Right lobe of liver (tissue), 6 donors: ENCODE measurements around the gene FAM53A. TPM values are rescaled to one million over a fixed set of nuclear protein-coding genes. Genes with fewer than 3 reads are reported as not detected.

Experiments used
- ATAC-seq, 4 donors: fragments of 200-7000 bp; cut with Tn5 transposase; one replicate each; pipeline ENCODE4 v1.9.1; 2020; ENCODE audit warnings: mild to moderate bottlenecking in 4 of 4, moderate library complexity in 4 of 4
- DNase-seq, 3 donors: peaks; one replicate each; pipeline ENCODE4 v3.0.0-alpha.2; 2020
- H3K27ac ChIP-seq, 3 donors: fragments of 200-600 bp; one replicate each; pipeline ENCODE4 v1.8.0; 2022
- H3K27me3 ChIP-seq, 2 donors: fragments of 200-600 bp; one replicate each; pipeline ENCODE4 v1.8.0; 2022
- H3K36me3 ChIP-seq, 4 donors: fragments of 200-600 bp; sonication (generic) in 1 of 4; one replicate each; pipeline versions ENCODE4 v1.5.1 to v1.8.0; 2017 to 2022; ENCODE audit warnings: control low read depth in 1 of 4
- H3K4me1 ChIP-seq, 4 donors: fragments of 200-600 bp; sonication (generic) in 1 of 4; one replicate each; pipeline versions ENCODE4 v1.5.1 to v1.8.0; 2017 to 2022; ENCODE audit warnings: control low read depth in 1 of 4
- H3K4me3 ChIP-seq, 3 donors: fragments of 200-600 bp; one replicate each; pipeline ENCODE4 v1.8.0; 2022
- H3K9me3 ChIP-seq, 4 donors: fragments of 200-600 bp; sonication (generic) in 1 of 4; one replicate each; pipeline versions ENCODE4 v1.5.1 to v1.8.0; 2017 to 2022; ENCODE audit warnings: control low read depth in 1 of 4
- POLR2A ChIP-seq: fragments of 450-650 bp; IDR thresholded peaks from one replicate; pipeline ENCODE4 v1.6.1; 2017; ENCODE audit warnings: antibody characterized with exemption, mild to moderate bottlenecking
- WGBS: methylation state at CpG from one replicate; pipeline ENCODE4 v1.1.6; 2018; ENCODE audit warnings: low coverage, low lambda C conversion rate; ENCODE audit not compliant: insufficient coverage; ENCODE audit errors: missing lambda C conversion rate; 5-methylcytosine and 5-hydroxymethylcytosine counted together
- intact Hi-C, 2 donors: fragments of 100-400 bp; cut with DNase I; formaldehyde crosslinking; loops; one replicate each; pipeline versions ENCODE4 v1.11.2 to v1.14.1; 2022
- total RNA-seq, 6 experiments: library from RNA; depleted of rRNA in 2 of 6; stranded (reverse); fragments of >200 nt in 2 of 6; fragmentation: NEBNext Ultra II Directional in 3 of 6; extraction: Animal tissue kit (Norgen Biotek cat#: 25700) in 3 of 6; gene quantifications; one replicate each; pipeline versions ENCODE4 v1.1.0 to v1.2.4, GENCODE V29; 2016 to 2023
- TF ChIP-seq, protein P1 (sequence below), 4 donors: fragments of 200-600 bp in 3 of 4; fragments of 450-650 bp in 1 of 4; IDR thresholded peaks; one replicate each; pipeline versions ENCODE4 v1.5.1 to v1.8.0; 2016 to 2022; ENCODE audit warnings: antibody characterized with exemption in 4 of 4, mild to moderate bottlenecking in 2 of 4
- donor health status: DM: no; HTN: yes; CAD: no.
- donor health status: DM: no; HTN: no; CAD: no.
- donor health status: DM: no; HTN: no; CAD: no.
- donor health status: DM: no; HTN: yes; CAD: no.
- donor health status: DM: no; HTN: yes; CAD: no.

Gene FAM53A
- total RNA-seq, 6 experiments from 2014 or later = 0.56 to 3.5 (median 0.74) TPM

GRCh38 chr4:1629699-1630083 is 54.4 kb downstream of the FAM53A start:
- Histone ChIP-seq H3K36me3 (no peaks in the 10 kb centered on the region), H3K27ac (no peak overlapping the region), H3K4me1 (no peaks in the 10 kb centered on the region), H3K4me3 (no peak overlapping the region), H3K9me3 (no peaks in the 10 kb centered on the region), H3K27me3 (no peaks in the 10 kb centered on the region)
- TF ChIP-seq, protein P1, sequence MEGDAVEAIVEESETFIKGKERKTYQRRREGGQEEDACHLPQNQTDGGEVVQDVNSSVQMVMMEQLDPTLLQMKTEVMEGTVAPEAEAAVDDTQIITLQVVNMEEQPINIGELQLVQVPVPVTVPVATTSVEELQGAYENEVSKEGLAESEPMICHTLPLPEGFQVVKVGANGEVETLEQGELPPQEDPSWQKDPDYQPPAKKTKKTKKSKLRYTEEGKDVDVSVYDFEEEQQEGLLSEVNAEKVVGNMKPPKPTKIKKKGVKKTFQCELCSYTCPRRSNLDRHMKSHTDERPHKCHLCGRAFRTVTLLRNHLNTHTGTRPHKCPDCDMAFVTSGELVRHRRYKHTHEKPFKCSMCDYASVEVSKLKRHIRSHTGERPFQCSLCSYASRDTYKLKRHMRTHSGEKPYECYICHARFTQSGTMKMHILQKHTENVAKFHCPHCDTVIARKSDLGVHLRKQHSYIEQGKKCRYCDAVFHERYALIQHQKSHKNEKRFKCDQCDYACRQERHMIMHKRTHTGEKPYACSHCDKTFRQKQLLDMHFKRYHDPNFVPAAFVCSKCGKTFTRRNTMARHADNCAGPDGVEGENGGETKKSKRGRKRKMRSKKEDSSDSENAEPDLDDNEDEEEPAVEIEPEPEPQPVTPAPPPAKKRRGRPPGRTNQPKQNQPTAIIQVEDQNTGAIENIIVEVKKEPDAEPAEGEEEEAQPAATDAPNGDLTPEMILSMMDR (IDR thresholded peaks at IDR 0.05) = no peak
- no peak for TF ChIP-seq POLR2A
- intact Hi-C loops = loop anchor here (5.0 to 10.0 kb wide), 2 partner anchors 265 to 277 kb away; no protein-coding TSS in a partner anchor
- WGBS = 66% methylated on average over 5 of the region's 10 CpGs
- no peak for ATAC-seq
- DNase-seq = no peak

GRCh38 chr4:1628892-1629698 is 55.0 kb downstream of the FAM53A start:
- DNase-seq (peak; percentile 61 to 72 (median 66)), ATAC-seq (peak; percentile 69 to 89 (median 85))
- TF ChIP-seq, protein P1 (IDR thresholded peaks at IDR 0.05) = peak; percentile 88 to 98 (median 95)
- TF ChIP-seq POLR2A = no peak
- Histone ChIP-seq H3K9me3 (no peaks in the 10 kb centered on the region), H3K4me1 (no peaks in the 10 kb centered on the region), H3K27me3 (no peaks in the 10 kb centered on the region), H3K36me3 (no peaks in the 10 kb centered on the region), H3K27ac (no peak overlapping the region), H3K4me3 (no peak overlapping the region)
- intact Hi-C loops = loop anchor here (5.0 to 10.0 kb wide), 2 partner anchors 264 to 277 kb away; no protein-coding TSS in a partner anchor
- WGBS = 30% methylated on average over 5 of the region's 25 CpGs

DNA sequence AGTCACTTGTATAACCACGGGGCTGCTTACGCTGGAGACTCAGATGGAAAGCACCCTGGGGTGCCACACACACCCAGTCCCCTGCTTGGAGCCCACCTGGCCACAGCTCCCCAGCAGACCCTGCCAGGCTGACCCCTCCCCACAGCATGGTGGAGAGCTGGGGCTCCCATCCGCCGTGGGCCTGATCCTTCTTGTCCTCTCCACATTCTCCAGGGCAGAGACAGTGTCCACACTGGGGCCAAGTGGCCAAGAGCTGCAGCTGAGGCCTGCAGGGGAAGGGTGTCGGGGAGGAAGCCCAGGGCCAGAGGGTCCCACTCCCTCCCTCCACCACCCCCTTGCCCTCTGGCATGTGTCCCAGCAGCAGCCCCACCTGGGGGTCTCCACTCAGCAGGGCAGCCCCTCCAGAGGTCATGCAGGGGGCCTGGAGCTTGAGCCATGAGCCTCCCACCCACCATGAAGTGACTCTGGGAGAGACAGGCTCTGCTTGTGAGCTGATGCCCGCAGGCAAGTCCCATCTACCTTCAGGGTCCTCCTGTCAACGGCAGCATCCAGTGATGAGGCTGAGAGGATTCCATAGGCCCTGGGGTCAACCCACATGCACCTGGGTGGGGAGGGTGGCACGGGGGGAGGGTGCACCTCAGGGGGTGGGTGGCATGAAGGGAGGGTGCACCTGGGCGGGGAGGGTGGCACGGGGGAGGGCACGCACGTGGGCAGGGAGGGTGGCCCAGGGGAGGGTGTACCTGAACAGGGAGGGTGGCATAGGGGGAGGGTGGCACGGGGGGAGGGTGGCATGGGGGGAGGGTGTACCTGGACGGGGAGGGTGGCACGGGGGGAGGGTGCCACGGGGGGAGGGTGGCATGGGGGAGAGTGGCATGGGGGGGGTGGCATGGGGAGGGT is 56.4 kb downstream of the FAM53A start:
- H3K4me1 ChIP-seq = no peaks in the 10 kb centered on the region
- H3K36me3 ChIP-seq = no peaks in the 10 kb centered on the region
- TF ChIP-seq POLR2A = no peak
- TF ChIP-seq, protein P1 (IDR thresholded peaks at IDR 0.05) = no peak
- H3K27ac ChIP-seq = no peak overlapping the region
- H3K9me3 ChIP-seq = no peaks in the 10 kb centered on the region
- intact Hi-C loops = loop anchor here (5.0 to 10.0 kb wide), 2 partner anchors 263 to 275 kb away; no protein-coding TSS in a partner anchor
- 78% methylated on average over 9 of the region's 16 CpGs for WGBS
- H3K4me3 ChIP-seq = no peak overlapping the region
- ATAC-seq = no peak
- H3K27me3 ChIP-seq = no peaks in the 10 kb centered on the region
- DNase-seq = no peak

GRCh38 chr4:1626941-1627340 is 57.2 kb downstream of the FAM53A start:
- H3K4me1 ChIP-seq = no peaks in the 10 kb centered on the region
- no peaks in the 10 kb centered on the region for H3K9me3 ChIP-seq
- intact Hi-C loops = loop anchor here (5.0 to 10.0 kb wide), 2 partner anchors 262 to 275 kb away; no protein-coding TSS in a partner anchor
- no peak overlapping the region for H3K4me3 ChIP-seq
- DNase-seq (no peak), ATAC-seq (no peak)
- H3K27me3 ChIP-seq = no peaks in the 10 kb centered on the region
- no peak overlapping the region for H3K27ac ChIP-seq
- WGBS = 80% methylated on average over 1 of the region's 9 CpGs
- H3K36me3 ChIP-seq = no peaks in the 10 kb centered on the region
- TF ChIP-seq, protein P1 (IDR thresholded peaks at IDR 0.05) = no peak
- no peak for TF ChIP-seq POLR2A
